HT-29 (cell line): ENCODE data around the gene AHSA1. TPM values are rescaled to one million over a fixed set of nuclear protein-coding genes. Genes with fewer than 3 reads are reported as not detected.
"Not testable (repeated sequence)": the region's sequence is repeated elsewhere in the genome, so short reads cannot be mapped to it uniquely, and the experiment has no call there.

ENCODE experiments used
- DNase-seq: peaks from one replicate; pipeline ENCODE4 v3.0.0-alpha.2; 2015; ENCODE audit warnings: low spot score
- total RNA-seq: library from RNA; depleted of rRNA; stranded (reverse); fragments of >200 nt; shearing (Covaris generic); gene quantifications from 2 replicates; pipeline ENCODE4 v1.2.3, GENCODE V29; 2014; rRNA removed

The AHSA1 gene
- 118 and 124 TPM in 2 replicates for total RNA-seq

DNA sequence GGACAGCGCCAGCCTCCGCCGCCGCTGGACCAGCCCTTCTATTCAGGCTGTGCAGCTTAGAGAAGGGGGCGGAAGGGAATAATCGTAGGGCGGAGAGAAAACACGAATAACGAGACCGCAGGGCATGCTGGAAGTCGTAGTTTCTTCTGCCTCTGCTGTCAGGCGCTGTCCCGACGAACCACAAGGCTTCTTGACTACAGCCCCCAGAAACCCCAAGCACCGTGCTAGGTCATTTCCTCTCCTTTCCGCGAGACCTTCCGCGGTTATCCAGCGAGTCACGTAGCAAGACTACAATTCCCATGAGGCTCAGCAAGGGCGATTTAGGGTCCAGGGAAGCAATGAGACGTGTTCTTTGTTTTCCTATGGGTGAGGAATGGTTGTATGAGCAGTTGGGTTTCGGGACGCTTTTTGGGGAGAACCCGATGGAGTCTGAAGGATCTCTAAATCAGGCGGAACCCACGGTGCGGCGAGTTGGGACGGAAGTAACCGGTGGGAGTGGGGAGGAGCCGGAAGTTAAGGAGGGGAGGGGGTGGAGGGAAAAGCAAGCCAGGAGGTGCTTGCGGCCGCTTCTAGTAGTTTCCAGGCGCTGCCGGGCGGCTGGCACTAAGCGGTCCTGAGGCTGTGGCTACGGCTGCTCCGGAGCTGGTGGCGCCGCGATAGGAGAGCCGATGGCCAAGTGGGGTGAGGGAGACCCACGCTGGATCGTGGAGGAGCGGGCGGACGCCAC, at the start of gene AHSA1, which contains the start of gene VIPAS39:
Gene AHSA1 (plus strand): TSS at position 572 of the 727 bp plus-strand sequence. CDS start 97 bp downstream, at position 669.
Gene VIPAS39 (minus strand): TSS at position 80 of the 727 bp plus-strand sequence. CDS start 3,499 bp downstream, outside the sequence.
- peak; percentile 95 for DNase-seq

DNA sequence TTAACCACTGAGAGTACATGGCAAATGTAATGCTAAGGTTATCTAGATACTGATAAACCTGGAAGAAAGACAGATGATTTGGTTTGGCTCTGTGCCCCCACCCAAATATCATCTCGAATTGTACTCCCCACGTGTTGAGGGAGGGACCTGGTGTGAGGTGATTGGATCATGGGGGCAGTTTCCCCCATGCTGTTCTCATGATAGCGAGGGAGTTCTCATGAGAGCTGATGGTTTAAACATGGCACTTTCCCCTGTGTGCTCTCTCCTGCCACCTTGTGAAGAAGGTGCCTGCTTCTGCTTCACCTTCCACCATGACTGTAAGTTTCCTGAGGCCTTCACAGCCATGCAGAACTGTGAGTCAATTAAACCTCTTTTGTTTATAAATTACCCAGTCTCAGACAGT, 48.8 kb upstream of the AHSA1 start:
- peak; percentile 7 for DNase-seq

DNA sequence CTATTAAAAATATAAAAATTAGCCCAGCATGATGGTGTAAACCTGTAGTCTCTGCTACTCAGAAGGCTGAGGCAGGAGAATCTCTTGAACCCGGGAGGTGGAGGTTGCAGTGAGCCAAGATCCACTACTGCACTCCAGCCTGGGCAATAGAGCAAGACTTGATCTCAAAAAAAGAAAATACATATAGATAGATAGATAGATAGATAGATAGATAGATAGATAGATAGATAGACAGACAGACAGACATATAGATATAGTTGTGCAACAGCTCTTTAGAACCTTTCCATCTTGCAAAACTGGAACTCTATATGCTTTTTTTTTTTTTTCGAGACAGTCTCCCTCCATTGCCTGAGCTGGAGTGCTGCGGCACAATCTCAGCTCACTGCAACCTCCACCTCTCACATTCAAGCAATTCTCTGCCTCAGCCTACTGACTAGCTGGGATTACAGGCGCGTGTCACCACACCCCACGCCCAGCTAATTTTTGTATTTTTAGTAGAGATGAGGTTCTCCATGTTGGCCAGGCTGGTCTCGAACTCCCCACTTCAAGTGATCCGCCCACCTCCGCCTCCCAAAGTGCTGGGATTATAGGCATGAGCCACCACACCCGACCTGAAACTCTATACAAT, 42.4 kb upstream of the AHSA1 start:
- DNase-seq: not testable (repeated sequence)

DNA sequence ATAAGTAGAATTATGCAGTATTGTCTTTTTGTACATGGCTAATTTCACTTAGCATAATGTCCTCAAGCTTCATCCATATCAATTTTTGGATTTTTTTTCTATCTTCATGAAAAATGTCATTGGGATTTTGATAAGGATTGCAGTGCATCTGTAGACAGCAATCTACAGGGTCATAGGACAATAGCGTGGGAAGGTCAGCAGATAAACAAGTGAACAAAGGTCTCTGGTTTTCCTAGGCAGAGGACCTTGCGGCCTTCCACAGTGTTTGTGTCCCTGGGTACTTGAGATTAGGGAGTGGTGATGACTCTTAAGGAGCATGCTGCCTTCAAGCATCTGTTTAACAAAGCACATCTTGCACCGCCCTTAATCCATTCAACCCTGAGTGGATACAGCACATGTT, 41.8 kb upstream of the AHSA1 start:
- DNase-seq: not testable (repeated sequence)

DNA sequence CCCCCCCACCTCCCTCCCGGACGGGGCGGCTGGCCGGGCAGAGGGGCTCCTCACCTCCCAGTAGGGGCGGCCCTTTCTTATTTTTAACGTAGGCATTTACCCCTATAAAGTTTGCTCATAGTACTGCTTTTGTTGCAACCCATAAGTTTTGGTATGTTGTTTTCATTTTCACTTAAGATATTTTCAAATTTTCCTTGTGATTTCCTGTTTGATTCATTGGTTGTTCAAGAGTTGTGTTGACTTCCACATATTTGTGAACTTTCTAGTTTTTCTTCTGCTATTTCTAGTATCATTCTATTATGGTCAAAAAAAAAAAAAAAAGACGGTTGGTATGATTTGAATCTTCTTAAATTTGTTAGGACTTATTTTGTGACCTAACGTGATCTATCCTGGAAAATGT, 41.1 kb upstream of the AHSA1 start:
- no peak for DNase-seq

DNA sequence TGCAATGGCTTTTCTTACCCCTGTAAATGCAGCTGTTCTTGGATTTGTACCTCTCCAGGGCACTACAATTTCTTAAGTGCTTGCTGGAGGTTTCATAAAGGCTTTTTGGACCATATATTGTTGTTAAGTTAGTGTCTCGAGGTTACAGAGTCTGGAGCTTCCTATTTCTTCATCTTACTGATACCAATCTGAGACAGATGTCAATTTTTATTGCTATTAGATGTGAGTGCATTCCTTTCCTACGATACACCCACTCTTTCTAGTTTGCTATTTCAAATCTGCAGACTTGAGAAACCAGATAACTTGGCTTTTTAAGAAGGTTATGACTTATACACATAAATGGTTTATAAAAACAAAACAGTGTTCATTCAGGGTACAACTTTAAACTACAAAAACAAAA, 36.7 kb upstream of the AHSA1 start:
- DNase-seq: no peak

DNA sequence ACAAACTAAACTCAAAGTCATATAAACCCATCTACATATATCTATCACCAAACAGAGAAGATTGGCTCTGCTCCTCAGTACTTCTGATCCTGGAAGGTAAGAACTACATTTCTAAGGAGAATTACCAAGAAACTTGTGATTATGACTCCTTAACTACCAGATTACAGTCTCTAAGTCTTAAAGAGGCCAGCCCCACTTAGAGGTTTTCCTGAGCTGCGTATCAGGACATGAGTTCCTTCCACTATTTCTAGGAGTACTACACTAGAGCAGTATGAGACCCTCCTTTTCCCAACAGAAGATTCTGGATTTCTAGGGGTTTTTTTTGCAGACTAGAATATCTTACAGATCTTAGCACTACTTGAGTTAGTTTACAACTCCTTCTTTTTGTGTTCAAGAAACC, 34.5 kb upstream of the AHSA1 start, which contains the start of gene NOXRED1:
Gene NOXRED1 (minus strand): TSS at position 101 of the 400 bp plus-strand sequence. CDS start 634 bp downstream, outside the sequence.
- no peak for DNase-seq

DNA sequence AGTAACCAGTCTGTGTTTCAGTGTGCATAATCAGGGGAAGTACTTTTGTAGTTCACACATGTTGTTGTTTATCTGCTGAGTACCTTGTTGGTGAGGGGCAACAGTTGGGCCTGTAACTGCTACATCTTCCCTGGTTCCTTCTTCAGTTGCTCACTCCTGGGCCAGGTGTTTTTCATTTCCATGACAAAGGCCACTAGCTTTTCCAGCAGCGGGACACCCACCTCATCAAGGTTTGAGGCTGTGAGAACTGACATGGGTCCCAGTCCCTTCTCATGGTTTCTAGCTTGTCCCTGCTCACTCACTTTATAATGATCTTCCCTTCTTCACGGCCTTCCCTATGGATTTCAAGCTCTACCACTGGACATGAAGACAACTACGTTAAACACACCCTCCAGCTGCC, 33.0 kb upstream of the AHSA1 start:
- DNase-seq: no peak

DNA sequence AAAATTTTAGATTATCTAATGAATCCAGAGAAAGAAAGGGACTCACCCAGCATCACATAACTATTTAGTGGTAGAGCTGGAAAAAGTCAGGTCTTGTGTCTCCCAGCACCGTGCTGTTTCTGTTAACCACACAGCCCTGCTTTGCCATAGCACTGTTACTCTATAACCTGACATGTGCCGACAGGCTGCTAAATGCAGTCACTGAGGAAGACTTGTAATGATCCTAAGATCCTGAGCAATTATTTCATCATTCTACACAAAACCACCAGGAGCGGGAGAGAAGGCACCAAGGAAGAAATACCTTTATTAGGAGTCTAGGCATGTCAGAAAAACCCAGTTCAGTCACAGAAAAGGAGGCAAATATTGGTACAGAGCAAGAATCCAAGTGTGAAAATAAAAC, 31.5 kb upstream of the AHSA1 start:
- DNase-seq: no peak

DNA sequence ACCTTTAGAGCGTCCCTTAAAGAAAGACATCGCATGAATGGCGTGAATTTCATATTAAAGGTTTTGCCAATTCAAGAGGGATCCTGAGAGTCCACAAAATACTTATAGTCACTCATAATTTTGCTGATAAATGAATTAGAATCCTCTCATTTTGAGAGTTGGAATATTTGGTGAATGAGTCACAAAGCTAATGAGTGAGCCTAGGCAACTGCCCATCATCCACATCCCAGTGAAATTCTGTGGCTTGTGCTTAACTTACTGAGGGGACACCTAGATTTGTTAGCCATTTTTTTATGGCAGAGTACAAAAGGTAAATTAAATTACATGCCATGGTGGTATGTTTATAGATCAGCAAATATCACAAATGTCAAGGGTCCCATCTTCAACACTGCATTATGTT, 21.9 kb upstream of the AHSA1 start:
- DNase-seq: no peak

DNA sequence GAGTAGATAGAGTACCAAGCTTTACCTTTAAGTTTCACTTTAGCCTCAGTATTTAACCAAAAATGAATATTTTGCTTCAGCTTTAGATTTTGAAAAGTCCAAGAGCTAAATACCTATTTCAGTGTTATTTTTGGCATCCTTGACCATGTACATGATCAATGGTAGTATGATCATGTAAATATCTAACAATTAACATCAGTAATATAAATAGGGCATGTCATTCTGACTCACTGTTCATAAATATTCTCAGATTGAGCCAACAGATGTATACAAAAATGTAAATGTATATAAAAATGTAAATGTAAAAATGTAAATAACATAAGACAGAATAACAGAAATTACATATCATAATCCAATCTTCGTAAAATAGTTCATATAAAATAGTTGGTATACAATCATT, 19.3 kb upstream of the AHSA1 start:
- no peak for DNase-seq

DNA sequence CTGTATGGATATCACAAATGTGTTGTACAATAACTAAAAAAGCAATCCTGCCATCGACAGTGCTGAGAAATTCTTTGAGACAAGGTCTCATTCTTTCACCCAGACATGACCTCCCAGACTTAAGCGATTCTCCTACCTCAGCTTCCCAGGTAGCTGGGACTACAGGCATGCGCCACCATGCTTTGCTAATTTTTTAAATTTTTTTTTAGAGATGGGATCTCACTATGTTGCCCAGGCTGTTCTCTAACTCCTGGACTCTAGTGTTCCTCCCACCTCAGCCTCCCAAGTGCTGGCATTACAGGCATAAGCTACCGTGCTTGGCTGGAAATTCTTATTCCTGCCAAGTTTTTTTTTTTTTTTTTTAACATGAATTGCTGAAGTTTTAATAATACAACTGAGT, 18.0 kb upstream of the AHSA1 start:
- DNase-seq: no peak

DNA sequence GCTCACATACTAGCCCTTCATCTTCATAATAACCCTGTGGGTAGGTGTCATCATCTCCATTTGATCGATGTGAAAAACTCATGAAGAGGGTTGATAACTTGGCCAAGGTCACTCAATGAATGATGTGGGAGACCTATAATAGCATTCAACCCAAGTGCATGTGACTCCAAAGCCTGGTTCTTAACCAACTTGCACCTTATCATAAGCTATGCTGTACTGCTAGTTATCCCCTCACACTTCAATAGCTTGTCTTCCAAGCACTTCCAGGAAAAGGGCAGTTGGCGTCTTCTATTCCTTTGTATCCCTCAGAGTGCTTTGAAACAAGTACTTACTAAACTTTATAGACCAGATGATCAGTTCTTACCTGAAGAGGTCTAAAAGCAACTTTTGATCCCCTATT, 15.7 kb upstream of the AHSA1 start:
- DNase-seq: no peak

DNA sequence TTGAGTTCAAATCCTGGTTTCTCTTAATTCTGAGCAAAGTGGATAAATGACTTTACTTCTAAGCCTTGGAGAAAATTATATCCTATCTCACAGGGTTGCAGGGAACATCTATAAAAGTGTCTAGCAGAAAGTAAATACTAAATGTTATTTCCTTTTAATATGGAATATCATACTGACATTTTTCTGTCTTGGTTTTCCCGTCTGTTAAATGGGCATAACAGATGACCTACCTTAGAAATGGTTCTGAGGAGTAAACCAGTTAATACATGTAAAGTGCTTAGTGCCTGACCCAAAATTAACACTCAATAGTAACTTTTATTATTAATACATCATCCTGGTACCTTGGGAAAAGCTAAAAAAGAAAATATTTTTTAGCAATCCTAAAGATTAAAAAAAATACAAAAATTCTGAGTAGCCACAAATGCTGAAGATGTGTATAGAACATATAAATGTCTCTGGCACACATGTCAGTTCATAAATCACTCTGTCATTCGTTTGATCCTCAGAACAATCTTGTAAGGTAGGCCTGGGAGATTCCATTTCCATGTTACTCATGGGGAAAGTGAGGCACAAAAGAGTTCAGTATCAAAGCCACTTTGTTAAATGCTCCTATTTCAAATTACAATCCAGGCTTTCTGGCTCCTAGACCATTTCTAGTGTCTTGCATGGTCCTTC, 1.8 kb upstream of the AHSA1 start:
- no peak for DNase-seq

DNA sequence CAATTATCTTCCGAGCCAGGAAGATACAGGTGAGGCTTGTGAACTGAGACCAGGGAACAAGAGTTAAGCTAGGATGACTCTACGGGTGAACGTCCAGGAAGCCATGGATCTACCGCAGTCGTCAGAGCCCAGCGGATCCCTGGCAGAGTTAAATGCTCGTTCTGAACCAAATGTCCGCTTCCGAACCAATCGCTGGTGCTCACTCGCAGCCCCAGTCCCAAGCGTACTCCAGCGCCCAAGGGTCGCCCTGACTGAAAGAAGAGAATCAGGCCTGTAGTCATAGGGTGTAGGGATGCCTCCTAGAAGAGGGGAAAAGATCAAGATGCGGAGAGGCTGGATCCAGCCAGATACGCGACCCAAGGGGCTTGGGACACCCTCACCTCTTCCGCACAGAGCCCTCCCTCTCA, 775 bp upstream of the AHSA1 start:
- no peak for DNase-seq

DNA sequence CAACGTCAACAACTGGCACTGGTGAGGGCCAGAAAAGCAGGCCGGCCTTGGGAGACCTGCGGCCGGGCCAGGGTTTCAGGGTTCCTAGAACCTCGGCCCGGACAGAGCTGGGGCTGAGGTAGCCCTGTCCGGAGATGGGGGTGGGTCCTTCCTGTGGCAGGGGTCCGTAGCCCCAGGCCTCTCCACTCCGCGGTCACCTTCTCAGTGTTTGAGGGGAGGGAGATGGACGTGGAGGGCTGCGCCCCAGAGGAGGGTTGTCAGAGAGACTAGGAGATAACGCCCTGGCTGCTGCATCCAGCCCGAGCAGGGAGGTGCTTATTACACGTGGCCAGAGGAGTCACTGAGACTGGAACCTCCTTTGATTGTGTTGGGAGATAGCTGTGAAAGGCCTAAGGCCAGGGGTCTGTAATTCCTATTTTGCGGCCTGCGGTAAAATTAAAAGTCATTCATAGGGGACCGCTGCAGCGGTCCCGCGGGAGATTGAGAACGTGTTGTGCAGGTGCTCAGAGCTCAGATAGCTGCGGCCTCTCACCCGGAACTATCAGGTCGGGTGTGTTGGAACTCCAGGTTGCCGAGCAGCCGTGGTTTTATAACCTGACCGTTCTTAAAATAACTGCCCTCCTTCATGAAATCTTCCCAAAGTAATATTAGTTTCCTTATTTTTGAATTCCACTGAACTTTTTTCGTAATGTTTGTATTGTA, 507 bp downstream of the AHSA1 start:
- DNase-seq: peak; percentile 55

DNA sequence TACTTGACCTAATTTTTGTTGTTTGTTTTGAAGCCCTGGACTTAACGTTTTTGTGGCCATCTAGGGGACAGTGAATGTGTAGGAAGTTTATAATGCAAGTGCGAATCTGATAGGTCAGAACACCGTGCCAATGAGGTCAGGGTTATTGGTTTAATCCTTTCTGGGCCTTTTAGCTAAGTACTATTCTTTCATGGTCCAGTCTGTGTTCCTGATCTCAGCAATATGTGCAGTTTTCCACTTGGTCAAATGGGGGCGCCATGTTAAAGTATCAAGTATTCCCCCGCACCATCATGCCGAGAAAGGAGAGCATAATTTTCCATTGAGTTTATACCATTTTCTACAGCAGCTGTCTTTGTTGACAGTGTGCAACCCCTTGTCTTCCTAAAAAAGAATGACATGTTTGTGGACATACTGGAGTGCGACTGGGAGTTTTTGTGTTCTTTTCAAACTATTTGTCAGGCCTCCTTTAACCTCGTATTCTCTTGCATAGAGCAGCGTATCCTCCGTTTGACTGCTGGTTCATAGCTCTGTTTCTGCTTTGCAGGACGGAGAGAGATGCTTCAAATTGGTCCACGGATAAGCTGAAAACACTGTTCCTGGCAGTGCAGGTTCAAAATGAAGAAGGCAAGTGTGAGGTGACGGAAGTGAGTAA, 1.3 kb downstream of the AHSA1 start:
- peak; percentile 79 for DNase-seq

DNA sequence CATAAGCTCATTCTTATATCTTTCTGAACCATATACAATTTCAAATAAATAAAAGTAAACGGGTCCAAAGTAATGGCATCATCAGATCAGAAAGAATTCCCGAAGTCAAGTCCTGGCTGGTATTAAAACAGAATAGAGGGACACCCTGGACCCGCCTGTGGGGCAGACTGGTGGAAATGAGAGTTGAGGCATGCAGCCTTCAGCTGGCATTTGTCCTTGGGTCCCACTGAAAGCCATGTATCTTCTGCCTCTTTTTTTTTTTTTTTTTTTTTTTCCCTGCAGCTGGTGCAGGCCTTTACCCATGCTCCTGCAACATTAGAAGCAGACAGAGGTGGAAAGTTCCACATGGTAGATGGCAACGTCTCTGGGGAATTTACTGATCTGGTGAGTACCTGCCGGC, 9.9 kb downstream of the AHSA1 start:
- no peak for DNase-seq

DNA sequence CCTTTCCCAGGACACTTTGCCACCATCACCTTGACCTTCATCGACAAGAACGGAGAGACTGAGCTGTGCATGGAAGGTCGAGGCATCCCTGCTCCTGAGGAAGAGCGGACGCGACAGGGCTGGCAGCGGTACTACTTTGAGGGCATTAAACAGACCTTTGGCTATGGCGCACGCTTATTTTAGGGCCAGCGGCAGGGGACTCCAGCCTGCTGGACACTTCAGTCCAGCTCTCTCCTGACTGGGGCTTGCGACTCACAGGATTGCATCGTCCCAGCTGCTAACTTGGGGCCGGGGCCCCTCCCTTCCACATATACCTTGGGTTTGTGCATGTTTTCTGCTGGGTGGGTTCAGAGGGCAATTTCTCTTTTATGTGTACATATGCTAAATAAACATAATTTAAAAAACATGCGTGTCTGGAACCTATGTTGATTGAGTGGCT, 11.2 kb downstream of the AHSA1 start:
- DNase-seq: no peak

DNA sequence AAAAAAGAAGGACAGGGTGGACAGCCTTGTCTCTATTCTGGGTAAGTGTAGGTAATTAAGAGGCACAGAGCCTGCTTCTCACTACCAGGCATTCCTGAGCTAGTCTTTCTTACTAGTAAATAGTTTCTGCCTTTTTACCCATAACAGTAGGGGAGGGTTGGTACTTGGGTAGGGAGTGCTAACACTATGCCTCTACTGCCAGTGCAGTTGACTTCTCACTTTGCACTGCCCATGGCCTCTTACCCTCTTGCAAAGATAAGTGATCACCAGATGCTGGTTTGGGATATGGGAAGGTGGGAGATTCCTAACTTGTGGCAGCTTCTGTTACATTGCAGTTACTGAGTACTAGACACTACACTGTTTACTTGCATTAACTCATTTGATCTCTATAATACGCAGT, 11.6 kb downstream of the AHSA1 start:
- no peak for DNase-seq

DNA sequence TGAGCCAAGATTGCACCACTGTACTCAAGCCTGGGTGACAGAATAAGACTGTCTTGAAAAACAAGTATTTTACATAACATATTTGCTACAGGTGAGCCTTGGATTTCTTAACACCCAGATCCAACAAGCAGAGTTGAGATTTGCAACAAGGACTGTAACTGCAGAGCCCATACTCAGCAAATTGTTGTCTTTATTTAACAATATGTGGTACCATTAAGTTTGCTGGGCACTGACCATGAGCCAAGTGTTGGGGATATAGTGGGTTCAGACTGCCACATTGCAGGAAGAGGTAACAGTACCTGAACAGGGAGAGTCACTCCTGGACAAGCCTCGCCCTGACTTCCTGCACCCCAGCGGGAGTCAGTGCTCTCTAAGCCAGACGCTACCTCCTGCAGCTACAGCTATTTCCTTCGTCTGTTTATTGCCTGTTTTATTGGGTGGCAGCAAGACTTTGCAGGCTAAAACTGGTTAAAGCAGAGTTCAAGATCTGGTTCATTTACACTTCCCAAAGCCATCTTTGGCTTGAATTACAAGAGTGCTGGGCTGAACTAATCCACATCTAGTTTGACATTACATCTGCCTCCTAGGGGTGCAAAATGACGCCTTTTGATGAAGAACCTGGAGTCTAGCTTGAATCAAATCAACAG, 12.5 kb downstream of the AHSA1 start:
- DNase-seq: no peak
